NCI-H82 treated with DMSO at 0.1 percent for 48 hours (cell line): ENCODE measurements around the gene NHSL1.
A peak's percentile ranks its signal among the peaks of the same experiment; 100 is the strongest.

Experiments used
- DNase-seq: peaks from one replicate; lab custom pipeline; 2025; ENCODE audit not compliant: unreplicated experiment; lab: John Stamatoyannopoulos, UW

NHSL1 gene

DNA sequence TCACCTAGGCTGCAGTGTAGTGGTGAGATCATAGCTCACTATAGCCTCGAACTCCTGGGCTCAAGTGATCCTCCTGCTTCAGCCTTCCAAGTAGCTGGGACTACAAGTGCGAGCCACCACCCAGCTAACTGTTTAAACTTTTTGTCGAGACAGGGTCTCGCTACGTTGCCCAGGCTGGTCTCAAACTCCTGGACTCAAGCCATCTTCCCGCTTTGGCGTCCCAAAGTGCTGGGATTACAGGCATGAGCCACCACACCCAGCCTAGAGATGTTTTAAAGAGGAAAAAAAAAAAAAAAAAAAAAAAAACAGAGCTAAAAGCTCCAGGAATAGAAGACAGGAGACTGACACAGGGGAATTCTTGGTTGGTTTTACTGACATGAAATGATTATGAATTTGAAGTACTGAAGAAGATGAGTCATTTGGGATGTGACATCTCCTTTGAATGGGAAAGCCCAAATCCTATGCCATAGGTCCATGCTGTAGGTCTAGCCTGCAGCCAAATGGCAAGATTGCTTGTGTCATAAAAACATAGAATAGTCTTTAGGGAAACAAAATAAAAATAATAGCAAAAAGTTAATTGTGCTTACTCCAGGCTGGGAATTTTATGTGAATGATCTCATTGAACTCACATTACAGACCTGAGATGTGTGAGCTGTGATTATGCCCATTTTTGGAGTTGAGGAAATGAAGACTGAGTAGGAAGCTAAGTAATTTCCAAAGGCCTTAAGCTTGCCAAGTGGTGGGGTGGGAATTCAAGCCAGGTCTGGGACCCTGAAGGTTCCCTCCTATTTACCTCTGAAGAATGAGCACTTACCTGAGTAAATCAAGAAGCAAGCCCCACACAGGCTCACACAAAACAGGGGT is 24.3 kb upstream of the NHSL1 start:
- no peak for DNase-seq

DNA sequence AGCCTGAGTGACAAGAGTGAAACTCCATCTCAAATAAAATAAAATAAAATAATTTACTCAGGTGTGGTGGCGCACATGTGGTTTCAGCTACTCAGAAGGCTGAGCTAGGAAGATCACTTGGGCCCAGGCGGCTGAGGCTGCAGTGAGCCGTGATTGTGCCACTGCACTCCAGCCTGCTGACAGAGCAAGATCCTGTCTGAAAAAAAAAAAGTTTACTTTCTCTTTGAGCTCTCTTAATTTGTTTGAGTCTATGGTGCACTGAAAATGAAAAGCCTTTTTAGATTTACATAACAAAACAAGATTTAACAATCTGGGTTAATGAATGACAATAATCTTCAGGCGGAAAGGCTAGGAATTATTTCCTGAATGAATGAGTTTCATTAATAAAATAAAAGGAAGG is 23.3 kb upstream of the NHSL1 start:
- no peak for DNase-seq

DNA sequence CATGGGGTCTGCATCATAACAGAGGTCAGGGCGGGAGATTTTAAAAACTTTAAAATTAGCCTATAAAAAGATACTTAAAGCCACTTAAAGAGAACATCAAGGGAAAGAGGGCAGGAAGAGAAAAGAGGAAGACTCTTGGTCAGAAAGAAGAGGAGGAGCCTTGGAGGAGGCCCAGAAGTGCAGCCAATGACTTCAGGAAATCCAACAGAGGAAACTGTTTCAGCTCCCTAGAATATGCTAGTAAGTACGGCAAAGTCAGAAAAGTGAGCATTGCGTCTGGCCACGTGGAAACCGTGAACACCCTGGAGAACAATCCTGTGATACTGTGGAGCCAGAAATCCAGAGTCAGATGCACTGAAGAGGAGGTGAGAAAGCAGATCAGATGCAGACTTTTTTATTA is 22.5 kb upstream of the NHSL1 start:
- no peak for DNase-seq

DNA sequence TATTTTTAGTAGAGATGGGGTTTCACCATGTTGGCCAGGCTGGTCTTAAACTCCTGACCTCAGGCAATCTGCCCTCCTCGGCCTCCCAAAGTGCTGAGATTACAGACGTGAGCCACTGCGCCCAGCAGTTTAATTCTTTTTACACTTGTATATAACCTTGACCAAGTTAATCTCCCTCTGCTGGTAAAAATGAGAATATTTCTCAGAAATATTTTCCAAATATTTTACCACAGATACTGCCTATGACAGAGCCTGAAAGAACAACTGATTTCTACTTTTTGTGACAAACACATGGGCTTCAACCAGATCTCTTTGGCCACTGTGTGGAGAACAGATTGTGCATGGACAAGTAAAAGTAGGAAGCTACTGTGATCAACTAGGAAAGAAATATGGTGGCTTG is 21.2 kb upstream of the NHSL1 start:
- DNase-seq = no peak

DNA sequence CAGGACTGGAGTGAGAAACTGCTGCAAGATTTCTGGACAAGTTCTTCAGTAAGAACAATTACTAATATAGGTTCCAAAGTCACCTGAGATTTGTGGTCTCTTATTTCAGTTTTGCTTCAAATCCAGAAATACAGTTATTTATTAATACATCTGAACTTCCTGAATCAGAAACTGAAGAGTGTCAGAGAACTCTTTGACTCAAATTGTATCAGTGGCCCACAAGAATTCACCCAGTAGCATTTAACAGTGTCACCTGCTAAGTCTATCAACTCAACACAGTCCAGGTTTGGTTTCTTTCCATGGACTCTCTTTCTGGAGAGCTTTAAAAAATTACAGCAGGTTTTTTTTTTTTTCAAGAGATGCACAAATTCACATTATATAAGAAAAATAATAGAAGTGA is 18.8 kb upstream of the NHSL1 start:
- no peak for DNase-seq

DNA sequence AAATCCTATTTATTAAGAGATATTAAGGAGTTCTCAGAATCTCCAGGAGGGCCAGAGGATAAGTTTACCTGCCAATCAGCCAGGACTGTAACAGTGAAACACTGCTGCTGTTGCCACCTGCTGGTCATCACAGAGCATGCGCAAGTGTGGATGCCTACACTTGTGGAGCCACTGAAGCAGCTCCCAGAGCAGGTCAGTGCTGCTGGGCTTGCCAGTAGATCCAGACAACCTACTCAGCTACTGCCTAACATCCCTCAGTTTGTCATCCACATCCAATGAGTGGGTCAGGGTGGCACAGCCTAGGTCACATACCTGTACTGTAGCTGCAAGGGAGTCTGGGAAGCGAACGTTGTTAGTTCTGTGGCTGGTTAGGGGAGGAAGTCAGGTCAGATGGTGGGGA is 18.3 kb upstream of the NHSL1 start:
- DNase-seq = no peak

DNA sequence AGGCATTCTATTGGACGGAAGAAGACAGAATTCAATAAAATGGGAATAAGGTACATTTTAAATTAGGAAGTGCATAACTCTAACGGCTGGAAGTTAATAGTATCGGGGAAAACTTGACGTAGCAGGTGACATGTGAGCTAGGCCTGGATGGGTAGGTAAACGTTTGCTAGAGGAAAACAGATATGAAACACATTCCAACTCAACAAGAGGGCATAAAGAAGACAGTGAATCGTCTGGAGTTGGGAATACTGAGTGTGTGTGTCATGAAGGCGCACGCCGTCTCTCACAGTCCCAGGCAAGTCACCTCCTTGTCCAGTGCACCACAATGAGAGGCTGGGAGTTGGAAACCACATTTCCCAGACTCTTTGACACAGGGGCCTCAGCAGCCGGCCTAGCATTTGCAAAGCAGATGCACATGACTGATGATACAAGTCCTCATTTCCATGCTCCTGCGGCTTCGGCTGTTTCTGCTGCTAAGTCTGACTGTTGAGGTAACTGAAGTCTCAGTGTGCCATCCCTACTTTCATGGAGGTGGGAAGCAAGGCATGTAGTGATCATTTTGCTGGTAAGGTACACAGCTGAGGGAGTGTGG is 16.5 kb upstream of the NHSL1 start:
- DNase-seq = no peak

DNA sequence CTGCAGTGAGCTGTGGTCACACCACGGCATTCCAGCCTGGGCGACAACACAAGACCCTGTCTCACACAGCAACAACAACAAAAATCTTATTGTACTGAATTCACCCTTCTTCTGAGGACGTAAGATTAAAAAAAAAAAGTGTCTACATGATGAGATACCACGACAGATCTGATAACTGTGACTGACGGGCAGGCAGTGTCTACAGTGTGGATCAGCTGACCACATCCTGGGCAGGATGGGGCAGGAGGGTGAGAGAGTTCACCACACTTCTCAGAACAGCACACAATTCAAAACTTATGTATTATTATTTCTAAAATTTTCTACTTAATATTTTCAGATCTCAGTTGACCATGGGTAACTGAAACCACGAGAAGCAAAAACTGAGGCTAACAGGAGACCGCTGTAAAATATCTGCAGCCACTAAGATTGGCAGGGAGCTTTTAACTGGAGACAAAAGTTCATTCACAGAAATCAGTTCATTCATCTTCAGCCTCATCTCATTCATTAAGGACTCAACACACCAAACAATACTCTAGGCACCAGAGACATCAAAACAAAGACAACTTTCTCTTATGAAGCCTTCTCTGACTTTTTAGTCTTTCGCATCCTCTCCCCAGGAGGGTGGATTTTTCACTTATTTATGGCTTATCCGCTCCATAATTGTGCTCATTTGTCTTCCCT is 15.7 kb upstream of the NHSL1 start:
- DNase-seq = no peak

DNA sequence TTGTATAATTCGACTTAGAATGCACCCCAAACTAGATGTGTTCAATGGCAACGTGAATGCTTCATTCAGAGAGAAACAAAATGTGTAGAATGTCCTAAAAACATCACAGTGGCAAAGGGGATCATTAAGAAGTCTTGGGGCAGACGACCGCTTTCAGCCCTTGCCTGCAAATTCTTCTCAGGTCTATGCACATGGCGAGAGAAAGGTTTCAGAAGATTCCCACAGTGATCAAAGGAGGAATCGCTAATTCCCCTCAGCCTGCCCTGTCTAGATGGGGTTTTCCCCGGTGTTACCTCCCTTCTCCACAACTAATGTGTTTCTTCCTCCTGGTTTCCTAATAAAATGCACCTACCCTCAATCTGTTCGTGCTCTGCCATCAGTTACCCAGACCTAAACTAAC is 13.3 kb upstream of the NHSL1 start:
- no peak for DNase-seq

DNA sequence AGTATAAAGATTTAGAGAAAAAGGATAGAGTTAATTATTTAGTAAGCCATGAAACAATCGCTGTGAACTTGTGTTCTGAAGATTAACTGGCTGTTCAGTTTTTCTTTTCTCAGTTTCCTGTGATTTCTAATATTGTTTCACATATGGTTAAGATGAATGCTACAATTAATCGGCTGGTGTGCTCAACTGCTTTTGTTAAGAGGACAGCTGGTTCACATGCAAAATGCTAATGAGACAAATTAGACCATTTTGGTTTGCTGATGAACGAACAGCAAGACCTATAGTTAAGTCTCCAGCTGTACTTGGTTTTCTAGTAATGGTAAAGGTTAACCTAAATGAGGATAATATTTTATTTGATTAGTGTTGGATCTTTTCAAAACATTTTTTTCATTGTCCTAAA is 10.8 kb upstream of the NHSL1 start:
- no peak for DNase-seq

DNA sequence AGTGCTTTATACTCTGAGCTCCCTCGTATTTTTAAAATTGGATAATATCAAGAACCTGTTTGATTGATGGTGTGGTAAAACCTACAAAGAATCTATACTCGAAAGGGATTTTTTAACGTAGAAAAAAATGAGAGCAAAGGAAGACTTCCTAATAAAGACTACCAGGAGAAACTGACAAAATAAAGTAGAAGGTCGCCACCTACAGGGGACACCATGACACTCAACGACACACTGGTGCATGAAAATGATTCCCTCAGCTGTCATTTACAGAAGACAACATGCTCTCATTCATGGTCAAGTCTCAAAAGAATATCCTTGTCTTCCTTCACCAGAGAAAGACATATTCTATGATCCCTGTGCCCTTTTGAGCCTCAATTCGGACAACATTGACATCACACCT is 10.1 kb upstream of the NHSL1 start:
- peak; percentile 58 for DNase-seq

DNA sequence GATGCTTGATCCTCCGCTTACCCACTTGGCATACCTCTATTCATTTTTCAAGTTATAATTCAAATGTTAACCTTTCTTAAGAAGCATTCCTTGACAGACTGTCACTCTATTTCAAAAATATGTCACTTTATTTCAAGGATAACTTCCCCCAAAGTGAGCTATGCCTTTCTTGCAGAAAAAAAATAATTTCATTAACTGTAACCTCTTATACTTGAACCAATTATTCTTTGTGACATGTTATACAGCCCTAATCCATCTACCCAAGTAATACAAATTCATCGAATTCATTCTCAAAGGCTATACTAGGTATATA is 9.3 kb upstream of the NHSL1 start:
- peak; percentile 31 for DNase-seq

DNA sequence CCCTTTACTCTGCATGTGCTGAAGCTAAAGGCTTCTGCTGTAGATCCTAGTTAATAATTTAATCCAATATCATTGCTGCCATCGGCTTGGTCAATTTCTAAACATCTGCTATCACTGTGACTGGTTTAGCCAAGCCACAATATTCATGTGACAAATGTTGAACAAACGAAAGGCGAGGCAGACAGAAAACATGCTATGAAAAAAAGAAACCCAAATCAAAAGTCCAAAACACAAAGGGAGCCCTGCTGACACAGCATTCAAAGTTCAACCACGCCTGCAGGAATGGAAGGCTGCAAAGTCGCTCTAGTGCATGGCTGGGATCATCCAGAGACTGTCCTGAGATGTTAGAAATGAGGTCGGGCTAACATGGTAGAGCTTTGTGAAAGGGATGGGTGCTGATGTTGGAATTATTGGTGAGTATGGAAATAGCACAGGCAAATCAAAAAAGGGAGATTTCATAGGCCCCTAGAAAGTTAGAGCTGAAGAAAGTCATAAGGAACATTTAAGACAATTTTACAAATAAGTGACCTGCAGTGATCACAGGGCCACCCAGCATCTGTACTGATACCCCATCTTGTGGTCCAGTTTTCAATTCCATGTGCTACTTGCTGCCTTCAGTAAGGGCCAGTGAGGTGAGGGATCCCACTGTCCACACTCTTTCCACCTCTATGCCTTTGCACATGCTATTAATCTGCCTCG is 8.8 kb upstream of the NHSL1 start:
- peak; percentile 72 for DNase-seq

DNA sequence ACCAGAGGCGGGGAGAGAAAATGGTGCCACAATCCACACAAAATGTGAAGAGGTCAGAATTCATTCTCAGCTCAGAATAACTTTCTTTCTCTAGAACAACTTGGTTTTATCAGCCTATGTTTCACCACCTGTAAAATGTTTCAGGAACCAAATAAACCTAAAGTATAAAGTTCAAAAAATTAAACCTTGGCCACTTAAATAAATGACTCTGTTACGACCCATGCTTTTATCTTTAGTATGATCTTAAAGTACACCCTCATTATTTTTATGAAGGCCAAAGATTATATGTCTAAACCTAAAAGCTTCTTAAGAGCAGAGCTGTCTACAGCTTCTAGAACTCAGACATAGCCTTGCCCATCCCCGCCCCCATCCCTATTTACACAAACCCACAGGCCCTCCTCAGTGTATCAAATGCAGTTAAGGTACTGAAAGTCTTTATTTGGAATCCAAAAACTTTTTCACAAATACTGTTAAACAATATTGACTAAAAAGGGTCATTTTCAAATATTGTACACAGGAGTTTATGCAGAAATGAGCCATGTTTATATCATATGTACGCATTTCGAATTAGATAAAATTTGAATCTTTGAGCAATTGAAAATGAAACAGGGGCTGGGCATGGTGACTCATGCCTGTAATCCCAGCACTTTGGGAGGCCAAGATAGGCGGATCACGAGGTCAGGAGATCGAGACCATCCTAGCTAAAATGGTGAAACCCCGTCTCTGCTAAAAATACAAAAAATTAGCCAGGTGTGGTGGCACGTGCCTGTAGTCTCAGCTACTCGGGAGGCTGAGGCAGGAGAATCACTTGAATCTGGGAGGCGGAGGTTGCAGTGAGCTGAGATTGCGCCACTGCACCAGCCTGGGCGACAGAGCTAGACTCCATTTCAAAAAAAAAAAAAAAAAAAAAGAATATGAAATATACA is 5.7 kb upstream of the NHSL1 start:
- peak; percentile 34 for DNase-seq

DNA sequence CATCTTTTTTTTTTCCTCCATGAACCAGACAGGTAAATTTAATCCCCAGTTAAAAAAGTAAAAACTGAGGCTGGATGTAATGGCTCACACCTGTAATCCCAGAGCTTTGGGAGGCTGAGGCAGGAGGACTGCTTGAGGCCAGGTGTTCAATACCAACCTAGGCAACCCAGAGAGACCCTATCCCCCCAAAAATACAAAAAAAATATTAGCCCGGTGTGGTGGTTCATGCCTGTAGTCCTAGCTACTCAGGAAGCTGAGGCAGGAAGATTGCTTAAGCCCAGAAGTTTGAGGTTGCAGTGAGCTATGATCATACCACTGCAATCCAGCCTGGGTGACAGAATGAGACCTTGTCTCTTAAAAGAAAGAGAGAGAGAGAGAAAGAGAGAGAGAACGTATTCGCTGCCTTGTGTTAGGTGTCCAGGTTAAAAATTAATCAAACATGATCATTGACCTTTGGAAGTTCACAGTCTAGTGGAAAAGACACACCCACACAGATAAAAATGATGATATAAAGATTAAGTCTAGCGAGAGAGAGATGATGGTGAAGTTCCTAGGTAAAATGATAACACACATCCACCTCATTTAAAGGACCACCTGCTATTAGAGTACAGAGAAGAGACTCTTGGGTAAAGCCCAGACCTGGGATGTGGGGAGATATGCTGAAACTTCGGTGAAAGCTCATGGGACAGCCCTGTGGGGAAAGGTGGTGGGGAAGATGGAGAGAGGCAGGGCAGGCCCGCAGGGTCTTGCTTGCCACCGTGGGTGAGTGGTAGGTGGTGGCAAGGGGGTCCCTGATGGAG is 4.8 kb upstream of the NHSL1 start:
- DNase-seq = no peak

DNA sequence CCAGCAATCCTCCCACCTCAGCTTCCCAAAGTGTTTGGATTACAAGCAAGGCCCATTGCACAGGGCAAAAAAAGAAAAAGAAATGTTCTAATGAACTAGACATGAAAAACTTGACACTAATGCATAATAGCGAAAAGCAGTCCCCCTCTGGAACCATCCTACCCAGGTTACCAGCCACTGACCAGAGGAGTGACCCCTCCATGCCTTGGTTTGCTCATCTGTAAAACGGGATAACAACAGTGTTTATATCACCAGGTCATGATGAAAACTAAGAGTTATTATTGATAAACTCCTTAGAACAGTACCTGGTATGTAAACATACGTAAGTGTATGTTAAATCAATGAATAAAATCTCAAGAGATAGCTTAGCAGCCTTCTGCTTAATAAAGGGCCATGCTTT is 3.3 kb upstream of the NHSL1 start:
- no peak for DNase-seq

DNA sequence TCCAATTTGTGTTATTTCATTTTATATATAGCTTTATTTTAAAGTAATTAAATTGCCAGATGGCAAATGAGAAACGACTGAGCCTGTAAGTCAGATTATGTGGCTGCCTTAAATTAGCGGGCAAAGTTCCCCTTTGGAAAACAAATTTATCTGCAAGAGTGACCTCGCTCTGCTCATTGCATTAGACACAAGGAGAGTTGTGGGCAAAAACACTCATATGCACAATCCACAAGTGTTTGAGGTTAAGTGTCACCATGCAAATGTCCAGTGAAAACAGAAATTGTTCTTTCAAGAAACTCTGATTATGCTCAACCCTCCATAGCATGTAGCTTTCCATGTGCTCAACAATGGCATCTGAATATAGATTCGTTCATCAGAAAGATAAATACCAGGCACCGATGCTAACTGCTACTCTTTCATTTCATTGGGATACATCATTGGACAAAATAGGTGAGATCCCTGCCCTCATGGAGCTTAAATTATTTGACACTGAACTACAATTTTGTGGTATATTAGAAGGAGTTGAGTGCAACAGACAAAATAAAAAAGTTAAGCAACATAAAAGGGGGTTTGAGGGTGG is 1.7 kb upstream of the NHSL1 start:
- DNase-seq = peak; percentile 39

DNA sequence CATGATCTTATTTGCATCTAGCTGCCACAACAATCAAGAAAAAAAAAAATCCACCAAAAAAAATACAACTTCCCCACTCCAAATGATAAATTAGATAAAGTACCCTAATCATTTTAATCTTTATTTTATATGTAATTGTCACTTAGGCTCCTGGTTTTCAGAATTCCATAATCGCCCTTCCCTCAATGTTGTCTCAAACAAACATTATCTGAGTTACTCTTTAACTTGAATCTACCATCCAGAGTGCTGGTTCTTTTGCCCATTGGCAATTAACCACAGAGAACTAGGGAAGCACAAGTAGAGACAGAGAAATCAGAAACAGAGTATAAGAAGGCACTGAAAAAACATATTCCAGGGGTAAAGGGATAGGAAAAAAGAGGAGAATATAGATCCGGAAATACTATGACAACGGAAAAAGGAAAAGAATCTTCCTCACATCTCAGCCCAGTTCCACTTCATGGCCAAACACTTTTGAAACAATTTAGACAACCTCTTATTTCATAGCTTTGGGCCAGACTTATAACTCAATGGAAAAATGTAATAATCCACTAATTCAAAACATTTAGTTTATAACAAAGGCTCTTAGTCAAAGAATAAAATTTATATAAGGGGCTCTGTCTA is 861 bp upstream of the NHSL1 start:
- DNase-seq = peak; percentile 29

DNA sequence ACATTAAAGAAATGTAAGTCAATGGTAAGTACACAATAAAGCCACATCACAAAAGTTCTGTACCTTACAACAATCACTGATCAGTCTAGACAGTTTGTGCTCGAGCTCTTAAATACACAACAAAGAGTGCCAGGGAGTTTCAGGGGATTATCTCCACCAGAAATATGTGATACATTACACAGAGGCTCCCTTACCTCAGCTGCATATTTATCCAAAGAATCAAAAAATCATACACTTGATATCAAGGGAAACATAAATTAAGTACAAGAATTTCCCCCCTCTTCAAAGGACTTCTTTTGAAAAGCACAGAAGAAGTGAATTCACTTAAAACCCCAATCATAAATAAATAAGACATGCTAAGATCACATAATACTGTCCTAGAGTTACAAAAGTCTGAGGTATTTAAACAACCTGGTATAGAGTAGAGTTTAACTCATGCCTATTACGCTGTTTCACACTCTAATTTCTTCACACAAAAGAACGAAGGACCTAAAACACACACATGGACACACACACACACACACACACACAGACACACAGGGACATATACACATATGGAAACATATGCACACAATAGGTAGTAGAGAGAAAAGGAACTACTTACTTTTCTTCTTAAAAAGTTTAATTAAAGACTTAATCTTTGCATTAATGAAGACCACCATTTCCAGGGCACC is 528 bp downstream of the NHSL1 start:
- peak; percentile 76 for DNase-seq
